ENCODE measurements around the gene SSH3.
"Not testable (repeated sequence)": the region's sequence is repeated elsewhere in the genome, so short reads cannot be mapped to it uniquely, and the experiment has no call there.

The SSH3 gene, protein sequence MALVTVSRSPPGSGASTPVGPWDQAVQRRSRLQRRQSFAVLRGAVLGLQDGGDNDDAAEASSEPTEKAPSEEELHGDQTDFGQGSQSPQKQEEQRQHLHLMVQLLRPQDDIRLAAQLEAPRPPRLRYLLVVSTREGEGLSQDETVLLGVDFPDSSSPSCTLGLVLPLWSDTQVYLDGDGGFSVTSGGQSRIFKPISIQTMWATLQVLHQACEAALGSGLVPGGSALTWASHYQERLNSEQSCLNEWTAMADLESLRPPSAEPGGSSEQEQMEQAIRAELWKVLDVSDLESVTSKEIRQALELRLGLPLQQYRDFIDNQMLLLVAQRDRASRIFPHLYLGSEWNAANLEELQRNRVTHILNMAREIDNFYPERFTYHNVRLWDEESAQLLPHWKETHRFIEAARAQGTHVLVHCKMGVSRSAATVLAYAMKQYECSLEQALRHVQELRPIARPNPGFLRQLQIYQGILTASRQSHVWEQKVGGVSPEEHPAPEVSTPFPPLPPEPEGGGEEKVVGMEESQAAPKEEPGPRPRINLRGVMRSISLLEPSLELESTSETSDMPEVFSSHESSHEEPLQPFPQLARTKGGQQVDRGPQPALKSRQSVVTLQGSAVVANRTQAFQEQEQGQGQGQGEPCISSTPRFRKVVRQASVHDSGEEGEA

DNA sequence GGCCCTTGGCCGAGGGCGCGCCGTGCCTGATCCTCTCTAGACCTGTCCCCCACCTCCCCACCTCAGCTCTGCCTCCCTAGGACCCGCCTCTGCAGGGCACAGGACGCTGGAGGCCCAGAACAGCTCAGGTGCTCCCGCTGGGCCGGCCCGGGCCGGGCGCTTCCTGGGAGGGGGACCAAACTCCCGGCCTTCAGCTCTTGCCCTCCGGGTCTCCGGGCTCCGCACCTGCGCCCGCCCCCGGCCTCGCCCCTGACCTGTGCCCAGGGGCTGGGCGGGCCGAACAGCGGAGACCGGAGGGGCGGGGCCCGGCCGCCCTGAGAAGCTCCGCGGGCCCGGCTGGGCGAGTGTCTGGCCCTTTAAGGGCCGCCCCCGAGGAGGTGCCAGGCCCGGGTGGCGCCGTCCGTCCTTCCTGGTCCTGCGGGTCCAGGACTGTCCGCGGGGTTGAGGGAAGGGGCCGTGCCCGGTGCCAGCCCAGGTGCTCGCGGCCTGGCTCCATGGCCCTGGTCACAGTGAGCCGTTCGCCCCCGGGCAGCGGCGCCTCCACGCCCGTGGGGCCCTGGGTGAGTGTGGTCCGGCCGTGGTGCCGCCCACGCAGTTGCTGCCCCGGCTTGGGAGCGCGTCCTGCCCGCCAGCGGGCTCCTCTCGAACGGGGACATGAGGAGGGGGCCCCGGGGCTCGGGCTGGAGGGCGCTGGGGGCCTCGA, at the start of gene SSH3:
SSH3 (plus strand) TSS at position 399 of the 703 bp plus-strand sequence; CDS start at position 495, 96 bp downstream.
- DNase-seq = peak; percentile 19

DNA sequence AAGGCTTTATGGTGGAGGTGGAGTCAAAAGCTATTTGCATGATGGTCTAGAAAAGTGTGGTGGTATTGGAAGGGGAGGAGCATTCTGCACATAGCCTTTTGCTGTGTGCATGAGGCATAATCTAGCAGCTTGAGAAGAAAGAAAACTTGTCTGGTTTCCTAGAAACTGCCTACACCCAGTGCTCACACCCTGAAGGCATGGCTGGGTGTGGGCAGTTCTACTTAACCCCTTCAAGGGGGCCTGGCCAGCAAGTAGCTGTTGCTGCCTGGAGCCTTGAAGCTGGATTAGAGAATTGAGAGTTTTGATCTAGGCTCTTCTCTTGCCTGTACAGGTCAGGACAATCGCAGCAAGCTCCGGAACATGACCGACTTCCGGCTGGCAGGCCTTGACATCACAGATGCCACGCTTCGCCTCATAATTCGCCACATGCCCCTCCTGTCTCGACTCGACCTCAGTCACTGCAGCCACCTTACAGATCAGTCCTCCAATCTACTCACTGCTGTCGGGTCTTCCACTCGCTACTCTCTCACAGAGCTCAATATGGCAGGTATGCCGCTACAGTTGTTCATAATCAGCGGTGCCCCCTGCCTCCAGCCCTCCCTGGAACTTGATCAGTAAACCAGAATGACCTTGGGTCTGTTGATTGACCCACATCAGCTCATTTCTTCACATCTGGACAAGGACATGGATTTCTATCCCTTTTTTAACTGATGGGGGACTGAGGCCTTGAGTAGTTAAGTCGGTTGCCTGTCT, 49.3 kb upstream of the SSH3 start:
- no peak for DNase-seq

DNA sequence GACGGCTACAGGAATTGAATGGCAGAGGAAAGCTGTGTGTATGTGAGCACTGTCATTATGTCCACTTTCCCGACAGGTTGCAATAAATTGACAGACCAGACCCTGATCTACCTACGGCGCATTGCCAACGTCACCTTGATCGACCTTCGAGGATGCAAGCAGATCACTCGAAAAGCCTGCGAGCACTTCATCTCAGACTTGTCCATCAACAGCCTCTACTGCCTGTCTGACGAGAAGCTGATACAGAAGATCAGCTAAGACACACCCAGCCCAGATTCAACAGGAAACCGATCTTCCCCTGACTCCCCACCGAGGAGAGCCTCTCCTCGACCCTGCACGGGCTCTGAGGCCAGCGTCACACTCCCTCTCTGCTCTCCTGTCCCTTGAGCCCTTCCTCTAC, 48.5 kb upstream of the SSH3 start:
- DNase-seq = no peak

DNA sequence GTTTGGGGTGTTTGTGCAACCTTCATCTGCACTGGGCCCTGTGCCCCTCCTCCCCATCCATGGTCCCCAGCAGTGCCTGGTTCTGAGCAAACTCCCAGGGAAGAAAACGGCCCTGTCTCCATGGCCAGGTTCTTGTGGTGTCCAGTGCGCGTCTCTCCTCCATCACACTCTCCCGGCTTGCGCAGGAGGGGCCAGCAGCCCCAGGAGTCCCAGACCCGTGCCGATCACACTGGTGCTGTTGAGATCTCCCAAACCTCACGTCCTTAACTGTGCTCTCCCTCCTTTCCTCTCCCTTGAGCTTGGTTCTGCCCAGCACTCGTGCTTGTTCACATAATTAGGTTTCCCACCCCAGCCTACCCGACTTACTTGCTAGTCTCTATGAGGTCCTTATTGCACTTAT, 48.0 kb upstream of the SSH3 start:
- DNase-seq = no peak

DNA sequence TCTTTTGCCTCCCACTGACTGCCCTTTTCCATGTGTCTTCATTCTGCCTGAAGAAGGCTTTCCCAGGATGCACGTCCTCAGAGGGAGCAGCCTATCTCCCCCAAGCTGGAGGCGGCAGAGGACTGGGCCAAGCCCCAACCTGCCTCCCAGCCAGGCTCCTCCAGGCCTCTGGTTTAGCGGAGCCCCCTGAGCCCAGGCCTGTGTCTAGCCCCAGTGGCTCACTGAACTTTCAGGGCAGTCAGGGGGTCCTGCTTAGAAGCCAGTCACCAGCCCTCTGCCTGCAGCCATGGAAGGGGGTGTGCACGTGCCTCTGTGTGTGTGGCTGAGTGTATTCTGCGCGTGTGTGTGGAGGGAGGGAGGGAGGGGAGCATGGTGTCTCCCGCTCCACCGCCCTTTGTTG, 47.5 kb upstream of the SSH3 start:
- no peak for DNase-seq

DNA sequence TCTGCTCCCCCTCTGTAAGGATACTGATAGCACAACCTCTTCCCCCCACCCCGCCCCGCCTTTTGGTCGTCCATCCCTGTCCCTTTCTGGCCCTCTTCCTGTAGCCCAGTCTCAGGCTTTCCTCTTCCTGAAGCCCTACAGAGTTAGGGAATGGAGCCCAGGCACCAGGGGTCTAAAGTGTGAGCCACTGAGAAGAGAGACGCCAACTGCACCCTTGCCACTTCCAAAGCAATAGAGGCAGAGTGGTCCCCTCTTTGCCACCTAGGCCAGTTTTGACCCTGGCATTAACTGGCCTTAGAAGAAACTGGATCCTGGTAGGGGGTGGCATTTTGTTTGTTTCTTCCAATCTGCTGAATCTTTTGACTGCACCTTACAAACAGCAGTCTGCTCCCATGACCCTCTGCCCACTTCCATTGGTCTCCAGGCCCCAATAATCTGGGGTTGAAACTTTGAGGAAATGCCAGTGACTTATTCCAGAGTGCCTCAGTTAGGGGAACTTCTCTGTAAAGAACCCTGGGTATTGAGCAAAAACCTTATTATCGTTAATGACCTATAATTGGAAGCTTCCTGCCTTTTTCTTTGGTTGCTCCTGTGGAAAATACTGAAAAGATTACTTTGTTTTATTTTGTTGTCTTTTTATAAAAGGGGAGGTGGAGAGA, 46.7 kb upstream of the SSH3 start:
- no peak for DNase-seq

DNA sequence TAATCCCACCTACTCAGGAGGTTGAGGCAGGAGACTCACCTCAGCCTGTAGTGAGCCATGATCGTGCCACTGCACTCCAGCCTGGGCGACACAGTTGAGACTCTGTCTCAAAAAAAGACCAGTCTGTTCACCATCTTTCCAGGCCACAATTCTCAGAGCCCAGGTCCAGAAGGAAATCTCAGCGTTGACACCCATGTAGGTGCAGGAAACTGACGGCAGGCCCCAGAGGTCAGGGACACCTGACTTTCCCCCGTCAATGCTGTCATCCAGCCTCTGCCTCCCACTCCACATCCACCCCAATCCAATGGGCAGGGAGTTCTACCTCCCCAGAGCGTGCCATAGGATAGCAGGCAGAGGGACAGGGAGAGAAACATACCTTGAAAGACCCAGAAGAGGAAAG, 42.9 kb upstream of the SSH3 start:
- no peak for DNase-seq

DNA sequence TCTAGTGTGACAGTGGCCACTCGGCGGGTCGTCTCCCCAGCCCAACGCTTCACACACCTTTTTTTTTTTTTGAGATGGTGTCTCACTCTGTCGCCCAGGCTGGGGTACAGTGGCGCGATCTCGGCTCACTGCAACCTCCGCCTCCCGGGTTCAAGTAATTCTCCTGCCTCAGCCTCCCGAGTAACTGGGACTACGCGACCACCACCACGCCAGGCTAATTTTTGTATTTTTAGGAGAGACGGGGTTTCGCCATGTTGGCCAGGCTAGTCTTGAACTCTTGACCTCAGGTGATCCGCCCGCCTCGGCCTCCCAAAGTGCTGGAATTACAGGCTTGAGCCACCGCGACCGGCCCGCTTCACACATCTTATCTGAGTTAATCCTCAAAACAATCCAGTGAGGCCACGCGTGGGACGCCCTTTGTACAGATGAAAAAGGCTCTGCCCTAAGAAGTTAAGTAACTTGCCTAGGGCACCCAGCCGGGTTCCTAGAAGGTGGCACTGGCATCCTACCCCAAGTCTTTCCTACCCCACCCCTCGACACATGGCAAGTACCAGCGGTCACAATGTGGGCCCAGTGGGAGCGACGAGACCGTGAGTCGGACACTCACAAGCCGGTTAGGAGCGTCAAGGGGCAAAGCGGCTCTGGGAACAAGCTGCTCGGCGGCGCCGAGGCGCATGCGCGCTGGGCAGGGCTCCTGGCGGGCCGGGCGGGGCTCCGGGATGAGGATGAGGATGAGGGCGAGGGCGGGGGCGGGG, 42.3 kb upstream of the SSH3 start:
- DNase-seq = not testable (repeated sequence)

DNA sequence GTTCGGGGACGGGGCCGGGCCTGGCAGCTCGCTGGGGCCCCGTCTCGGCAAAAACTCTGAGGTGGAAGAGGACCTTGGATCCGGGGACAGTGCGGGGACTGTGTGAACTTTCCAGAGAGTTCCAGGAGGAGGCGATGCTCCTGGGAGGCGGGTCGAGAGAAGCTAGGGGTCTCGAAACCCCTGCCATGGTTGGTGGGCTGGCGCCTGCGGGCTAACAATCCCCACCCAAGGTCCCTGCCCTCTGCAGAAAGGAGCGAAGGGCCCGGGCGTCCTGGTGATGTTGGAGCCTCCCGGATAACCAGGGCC, 41.7 kb upstream of the SSH3 start:
- no peak for DNase-seq

DNA sequence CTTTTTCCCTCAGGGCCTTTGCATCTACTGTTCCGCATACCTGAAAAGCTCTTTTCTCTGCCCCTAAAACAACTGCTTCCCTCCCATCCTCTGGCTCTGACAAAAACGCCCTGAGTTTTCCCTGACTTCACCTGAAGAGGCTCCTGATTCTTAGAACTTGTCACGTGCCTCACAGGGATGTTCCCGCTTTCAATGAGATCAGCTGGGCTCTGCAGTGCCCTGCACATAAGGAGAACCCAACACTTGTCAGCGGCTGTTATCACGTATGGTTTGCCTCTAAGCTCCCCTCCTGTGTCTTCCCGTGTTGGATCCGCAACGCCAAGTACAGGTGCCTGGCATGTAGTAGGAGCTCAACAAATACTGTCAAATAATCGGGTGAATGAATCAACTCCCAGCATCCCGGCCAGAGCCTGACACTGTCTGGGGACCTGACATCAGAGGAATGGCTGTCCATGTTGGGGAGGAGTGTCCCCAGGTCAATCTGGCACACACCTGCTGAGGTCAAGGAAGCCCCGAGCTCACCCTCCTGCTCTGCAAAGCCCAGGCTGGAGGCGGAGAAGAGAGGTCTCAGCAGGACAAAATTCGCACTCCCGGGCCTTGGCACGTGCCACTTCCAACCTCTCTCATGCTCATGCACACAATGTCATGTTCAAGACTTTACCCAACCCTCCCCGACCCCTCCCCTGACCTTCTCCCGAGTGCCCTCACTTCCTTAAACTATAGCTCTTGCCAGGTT, 41.2 kb upstream of the SSH3 start:
- DNase-seq = no peak

DNA sequence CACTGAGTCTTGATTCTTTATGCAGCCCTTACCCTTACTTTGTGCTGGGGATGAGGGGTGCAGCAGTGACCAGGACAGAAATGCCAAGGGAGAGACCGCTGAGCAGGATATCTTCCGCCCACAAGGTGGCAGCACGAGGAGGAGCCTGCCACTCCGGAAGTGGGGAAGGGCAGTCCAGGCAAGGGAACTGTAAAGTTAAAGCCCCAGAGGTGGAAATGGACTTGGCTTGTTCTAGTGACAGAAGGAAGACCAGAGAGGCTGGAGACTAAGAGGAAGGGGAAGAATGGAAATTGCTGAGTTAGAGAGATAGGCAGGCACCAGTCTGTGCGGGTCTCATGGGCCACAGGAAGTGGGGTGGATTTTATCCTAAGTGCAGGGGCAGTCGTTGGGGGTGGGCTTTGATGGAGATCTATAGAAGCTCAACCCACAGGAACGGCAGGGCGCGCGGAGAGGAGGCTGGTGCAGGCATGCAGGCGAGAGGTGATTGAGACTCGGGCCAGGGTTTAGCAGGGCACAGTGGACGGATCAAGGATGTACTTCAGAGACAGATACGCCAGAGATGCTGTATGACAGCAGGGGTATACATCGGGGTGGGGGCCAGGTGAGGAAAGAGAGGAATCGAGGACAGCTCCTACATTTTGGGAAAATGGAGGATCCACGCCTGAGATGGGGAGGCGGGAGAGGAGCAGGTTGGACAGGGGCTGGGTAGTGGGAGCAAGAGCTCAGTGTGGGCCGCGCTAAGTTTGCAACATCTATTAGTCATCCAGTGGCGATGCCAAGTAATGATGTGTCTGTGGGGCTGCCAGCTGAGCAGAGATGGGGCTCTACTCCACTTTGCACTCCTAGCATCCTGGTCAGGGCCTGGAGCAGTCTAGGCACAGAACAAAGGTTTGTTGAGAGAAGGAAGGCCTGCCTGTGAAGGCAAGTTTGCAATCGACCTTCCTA, 40.3 kb upstream of the SSH3 start:
- DNase-seq = peak; percentile 34

DNA sequence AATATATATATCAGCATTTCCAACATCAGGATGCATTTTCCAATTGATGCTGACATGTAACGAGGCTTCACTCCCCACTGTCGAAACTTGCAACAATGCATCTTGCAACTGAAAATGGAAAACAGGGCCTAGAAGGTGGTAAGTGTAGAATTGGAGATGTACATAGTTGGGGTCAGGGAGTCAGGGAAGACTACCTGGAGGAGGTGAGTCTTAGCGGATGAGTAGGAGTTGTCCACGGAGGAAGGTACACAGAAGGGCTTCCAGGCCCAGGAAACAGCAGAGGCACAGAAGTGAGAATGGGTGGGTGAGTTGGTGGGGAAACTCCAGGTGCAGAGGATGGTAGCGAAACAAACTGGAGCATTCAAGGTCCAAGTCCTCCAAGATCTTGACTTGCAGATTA, 39.1 kb upstream of the SSH3 start:
- DNase-seq = no peak

DNA sequence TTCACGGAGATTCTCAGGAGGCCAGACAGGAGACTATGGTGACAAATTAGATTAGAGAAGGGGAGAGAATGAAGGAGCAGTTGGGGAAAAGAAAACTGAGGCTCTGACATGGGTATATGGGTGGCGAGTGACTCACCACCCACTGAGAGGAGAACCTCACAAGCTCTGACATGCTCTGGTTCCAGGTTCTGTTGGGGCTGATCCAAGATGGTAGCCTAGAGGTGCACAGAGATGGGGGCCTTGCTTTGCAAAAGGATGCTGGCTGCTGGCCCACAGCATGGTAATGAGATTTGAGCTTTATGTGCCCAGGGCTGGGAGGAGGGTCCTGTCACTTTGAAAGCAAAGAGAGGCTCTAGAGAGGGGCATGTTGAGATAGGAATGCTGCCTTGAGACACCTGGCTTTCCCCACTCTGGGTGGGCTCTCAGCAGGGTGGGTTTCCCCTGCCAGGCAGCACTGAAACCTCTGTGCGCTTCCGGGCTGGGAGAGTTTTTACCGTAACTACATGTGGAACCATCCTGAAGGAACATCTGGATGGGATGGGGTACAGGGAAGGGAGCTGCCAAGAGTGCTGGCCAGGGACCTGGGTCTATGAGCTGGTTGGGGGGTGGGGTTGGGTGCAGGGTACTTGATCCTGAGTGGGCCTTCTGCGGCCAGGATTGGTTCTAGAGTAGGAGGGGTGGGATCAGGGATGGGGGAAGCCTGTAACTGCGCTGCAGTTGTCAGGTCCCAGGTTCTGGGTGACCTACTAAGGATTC, 38.3 kb upstream of the SSH3 start:
- DNase-seq = no peak

DNA sequence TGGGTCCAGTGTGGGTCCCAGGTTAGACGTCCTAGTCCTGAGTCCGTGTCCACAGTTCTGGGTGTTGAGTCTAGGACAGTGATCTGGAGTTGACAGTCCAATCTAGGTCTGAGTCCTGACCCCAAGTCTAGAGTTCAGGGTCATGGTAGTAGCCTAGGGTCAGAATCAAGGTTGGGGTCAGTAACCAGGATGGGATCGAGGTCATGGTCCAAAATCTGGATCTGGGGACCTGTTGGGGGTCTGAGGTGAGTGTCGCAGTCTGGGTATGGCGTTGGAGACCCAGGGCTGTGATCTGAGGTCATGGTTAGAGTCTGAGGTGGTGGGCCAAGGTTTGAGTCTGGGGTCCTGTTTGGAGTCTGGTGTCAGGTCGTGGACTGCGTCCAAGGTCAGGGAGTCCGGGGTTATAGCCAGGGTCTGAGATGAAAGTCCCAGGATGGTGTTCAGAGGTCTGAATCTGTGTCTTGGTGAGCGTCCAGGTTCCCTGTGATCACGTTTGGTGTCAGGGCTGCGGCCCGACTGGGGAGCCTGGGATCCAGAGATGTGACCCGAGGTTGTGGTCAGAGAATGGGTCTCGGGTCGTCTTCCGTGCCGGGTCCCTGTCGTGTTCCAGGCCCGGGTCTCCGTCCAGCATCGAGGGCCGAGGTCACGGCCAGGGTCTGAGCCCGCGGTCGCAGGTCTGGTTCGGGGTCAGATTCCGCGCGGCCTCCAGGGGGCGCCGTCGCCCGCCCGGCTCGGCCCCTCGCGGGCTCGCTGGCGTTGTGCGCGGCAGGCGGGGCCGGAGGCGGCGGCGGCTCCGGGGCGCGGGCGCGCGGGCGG, 37.5 kb upstream of the SSH3 start:
- no peak for DNase-seq

DNA sequence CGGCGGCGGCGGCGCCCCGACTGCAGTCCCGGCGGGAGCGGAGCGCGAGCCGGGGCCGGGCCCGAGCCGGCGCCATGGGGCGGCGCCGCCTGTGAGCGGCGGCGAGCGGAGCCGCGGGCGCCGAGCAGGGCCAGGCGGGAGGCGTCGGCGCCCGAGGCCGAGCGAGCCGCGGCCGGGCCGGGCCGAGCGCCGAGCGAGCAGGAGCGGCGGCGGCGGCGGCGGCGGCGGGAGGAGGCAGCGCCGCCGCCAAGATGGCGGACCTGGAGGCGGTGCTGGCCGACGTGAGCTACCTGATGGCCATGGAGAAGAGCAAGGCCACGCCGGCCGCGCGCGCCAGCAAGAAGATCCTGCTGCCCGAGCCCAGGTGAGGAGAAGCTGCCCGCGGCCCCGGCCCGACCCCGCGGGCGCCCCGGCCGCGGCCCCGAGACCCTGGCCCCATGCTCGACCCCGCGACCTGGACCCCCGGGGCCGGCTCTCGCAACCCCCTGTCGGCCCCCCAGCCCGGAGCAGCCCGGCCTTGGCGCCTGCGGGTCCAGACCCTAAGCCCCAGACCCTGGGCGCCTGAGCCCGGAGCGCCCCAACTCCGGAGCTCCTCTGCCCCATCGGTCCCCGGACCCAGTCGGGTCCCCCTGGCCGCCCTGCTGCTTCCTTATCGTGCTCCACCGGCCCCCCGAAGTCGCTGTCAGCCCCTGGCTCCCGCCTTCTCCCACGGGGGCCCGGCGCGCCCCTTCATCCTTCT, 36.7 kb upstream of the SSH3 start, which contains the start of gene GRK2:
GRK2 (plus strand) TSS at position 25 of the 739 bp plus-strand sequence; CDS start at position 252, 227 bp downstream.
- no peak for DNase-seq

DNA sequence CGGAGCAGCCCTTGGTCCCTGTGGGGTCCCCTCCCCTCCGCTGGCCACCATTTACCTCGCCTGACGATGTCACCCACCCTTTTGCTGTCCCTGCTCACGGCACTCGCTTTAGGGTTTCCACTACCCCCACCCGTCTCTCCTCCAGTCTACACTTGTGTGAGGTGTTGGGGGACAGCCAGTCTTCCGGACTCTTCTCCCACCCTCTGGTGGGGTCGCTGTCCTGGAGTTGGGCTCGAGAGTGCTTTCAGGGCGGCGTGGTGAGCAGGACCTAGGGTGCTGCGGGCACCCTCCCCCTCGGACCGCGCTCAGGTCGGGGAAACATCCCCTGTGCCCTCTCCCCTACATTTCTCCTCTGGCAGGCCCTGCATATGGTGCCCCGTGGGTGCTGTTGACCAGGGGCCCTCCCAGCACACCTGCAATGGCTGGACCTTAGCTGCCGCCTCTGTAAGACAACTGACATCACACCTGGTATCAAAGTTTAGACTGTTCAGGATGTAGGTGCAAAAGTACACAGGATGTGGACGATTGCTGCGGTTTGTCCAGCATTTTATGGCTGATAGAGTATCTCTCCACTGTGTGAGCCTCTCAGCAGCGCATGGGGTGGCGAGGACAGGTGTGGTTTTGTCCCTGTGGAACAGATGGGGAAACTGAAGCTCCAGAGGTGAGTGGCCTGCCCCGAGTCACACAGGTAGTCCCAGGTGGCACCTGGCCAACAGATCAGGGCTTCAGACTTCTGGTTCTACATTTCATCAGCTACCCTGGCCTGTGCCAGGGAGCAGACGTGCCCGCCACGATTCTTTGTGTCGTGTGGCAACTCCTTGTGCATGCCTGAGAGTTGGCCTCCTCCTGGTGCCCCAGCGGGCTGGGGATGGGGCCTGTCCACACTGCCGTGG, 35.9 kb upstream of the SSH3 start:
- no peak for DNase-seq

Measured in NCI-H1417 treated with DMSO at 0.1 percent for 48 hours (cell line).